HUDEP-2 (cell line): ENCODE data around the gene NRXN2.
"Not testable (repeated sequence)": the region's sequence is repeated elsewhere in the genome, so short reads cannot be mapped to it uniquely, and the experiment has no call there.

ENCODE experiments used
- DNase-seq, 76 experiments: peaks; one replicate each; lab custom pipeline; 2025; ENCODE audit not compliant: unreplicated experiment in 76 of 76; lab: John Stamatoyannopoulos, UW

Gene NRXN2

DNA sequence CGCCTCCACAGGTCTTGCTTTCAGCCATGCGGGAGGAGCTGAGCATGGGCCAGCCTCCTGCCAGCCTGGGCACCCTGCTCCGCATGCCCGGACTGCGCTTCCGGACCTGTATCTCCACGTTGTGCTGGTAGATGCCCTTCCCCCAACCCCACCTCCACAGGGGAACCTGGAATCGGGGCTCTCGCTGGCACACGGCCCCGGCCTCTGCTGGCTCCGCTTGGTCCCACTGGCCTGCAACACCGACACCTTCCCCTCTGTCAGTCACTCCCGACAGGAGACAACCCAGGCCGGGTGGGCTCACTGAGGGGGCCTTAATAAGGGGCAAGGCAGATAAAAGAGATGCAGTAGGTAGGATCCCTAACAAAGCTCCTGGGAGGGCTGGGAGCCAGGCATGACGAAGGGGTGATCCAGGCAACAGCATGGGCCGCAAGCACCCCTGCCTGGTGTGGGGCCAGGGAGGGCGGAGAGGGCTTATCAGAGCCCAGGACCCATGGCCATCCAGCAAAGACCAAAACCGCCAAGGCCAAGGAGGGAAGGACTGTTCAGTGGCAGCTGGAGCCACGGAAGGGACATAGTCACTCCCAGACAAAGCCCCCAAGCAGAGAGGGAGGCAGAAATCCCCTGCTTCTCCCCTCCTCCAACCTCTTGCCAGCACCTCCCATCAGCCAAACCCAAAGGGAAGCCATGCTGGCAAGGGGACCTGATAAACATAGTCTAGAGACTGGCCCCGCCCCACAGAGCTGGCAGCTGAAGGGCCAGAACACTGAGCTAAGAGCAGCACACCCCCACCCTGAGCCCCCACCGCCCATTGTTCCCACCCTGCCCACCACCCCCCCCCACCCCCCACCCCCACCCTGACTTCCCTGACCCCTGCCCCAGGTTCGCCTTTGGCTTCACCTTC is 124.0 kb downstream of the NRXN2 start:
- DNase-seq: peak in 2 of 76 experiments; percentile 9 to 16

DNA sequence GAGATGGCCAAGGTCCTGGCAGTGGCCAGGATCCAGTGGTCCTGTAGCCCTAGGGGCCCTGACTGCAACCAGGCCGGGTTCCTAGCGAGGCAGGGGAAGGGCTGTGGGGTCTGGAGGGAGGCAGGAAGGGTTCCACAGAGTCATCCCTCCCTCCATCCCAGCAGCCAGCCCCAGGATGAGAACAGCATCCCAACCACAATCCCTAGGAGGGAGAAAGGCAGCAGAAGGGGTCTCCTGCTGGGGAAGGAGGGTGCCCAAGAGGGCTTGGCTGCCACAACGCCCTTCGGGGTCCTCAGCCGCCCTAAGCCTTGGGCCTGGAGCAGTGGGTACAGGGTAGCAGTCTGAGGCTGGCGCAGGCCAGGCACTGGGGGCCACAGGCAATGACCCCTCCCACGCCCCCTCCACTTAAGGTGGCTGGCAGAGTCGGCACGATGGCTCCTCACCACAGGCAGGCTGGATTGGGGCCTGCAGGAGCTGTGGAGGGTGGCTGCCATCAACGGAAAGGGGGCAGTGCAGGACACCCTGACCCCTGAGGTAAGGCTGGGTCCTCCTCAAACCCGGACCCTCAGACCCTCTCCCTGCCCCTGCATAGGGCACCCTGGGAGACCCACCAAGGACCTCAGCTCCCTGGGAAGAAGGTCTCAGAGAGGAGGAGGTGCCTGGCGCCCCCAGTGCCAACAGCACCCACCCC is 124.7 kb downstream of the NRXN2 start:
- no peak for DNase-seq

GRCh38 chr11:64597671-64598101 is 125.3 kb downstream of the NRXN2 start:
- DNase-seq: no peak

GRCh38 chr11:64595922-64596321 is 127.1 kb downstream of the NRXN2 start:
- not testable (repeated sequence) for DNase-seq

DNA sequence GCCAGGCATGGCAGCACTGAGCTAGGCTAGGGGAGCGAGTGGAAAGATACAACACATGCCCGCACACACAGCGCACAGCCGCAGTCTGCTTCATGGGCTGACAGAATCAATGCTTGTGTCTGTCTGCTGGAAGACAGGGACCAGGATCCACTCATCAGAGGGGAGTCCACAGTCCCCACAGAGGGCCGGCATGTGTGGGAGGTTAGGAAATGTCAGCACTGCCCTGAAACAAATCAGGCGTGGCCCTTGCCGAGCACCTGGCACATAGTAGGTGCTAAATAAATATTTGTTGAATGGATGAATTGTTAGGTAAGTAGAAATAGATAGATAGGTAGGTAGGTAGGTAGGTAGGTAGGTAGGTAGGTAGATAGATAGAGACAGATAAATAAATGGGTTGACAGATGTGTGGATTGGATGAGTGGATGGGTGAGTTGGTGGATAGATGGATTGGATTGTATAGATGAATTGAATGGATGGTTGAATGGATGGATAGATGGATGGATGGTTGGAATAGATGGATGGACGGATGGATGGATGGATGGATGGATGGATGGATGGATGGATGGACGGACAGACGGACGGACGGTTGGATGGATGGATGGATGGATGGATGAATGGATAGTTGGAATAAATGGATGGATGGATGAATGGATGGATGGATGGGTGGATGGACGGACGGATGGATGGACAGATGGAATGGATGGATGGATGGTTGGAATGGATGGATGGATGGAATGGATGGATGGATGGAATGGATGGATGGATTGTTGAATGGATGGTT is 128.6 kb downstream of the NRXN2 start:
- DNase-seq: no peak

DNA sequence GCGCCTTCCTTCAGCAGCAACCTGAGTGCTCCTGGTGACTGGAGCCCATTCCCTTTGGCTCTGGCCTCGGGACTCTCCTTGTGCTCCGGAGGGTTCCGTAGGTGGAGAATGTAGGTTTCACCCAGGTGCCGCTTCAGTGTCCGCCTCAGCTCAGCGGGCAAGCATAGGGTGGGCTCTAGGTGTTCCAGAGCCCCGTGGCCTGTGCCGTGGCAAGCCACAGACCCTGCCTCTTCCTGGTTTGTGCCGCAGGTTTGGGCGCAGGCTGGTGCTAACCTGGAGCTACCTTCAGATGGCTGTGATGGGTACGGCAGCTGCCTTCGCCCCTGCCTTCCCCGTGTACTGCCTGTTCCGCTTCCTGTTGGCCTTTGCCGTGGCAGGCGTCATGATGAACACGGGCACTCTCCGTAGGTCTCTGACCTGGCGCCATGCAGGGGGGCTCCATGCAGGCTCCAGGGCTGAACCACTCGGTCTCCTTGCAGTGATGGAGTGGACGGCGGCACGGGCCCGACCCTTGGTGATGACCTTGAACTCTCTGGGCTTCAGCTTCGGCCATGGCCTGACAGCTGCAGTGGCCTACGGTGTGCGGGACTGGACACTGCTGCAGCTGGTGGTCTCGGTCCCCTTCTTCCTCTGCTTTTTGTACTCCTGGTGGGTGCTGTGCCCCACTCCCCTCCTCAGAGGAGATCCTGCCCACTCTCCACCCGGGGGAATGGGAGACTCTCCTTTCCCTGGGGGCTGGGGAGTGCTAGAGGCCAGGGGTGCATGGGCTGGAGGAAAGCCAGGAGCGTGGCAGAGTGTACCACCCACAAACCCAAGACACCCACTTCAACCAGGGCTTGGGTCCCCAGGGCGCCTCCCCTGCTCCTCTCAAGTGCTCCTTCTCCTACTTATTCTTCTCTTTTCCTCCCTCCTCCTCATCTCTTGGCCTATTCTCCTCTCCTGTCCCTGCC is 129.6 kb downstream of the NRXN2 start:
- no peak for DNase-seq

GRCh38 chr11:64592656-64593055 is 130.3 kb downstream of the NRXN2 start:
- DNase-seq: no peak

GRCh38 chr11:64592234-64592615 is 130.8 kb downstream of the NRXN2 start:
- DNase-seq: no peak

DNA sequence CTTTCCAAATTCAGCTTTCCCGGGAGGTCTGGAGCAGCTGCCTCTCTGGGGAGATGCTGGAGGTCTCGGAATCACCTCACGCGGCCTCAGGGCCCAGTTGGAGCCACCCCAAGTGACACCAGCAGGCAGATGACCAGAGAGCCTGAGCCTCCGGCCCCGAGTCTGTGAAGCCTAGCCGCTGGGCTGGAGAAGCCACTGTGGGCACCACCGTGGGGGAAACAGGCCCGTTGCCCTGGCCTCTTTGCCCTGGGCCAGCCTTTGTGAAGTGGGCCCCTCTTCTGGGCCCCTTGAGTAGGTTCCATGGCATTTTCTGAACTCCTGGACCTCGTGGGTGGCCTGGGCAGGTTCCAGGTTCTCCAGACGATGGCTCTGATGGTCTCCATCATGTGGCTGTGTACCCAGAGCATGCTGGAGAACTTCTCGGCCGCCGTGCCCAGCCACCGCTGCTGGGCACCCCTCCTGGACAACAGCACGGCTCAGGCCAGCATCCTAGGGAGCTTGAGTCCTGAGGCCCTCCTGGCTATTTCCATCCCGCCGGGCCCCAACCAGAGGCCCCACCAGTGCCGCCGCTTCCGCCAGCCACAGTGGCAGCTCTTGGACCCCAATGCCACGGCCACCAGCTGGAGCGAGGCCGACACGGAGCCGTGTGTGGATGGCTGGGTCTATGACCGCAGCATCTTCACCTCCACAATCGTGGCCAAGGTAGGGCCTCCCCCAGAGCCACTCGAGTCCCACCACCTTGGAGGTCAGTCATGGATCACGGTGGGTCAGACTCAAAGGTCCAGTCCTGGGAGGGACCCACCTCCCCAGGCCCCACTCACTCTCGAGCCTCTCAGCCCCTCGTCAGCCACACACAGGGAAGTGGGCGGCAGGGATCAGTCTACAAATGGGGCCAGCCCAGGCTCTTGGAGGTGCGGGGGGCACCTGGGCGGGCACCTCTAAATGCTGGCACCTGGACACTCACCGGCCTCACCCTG is 131.5 kb downstream of the NRXN2 start:
- DNase-seq: no peak

GRCh38 chr11:64590763-64591221 is 132.2 kb downstream of the NRXN2 start, which contains the start of gene SLC22A12:
Gene SLC22A12 (plus strand): TSS chr11:64591220. CDS start chr11:64591557, 337 bp downstream.
- DNase-seq: no peak

DNA sequence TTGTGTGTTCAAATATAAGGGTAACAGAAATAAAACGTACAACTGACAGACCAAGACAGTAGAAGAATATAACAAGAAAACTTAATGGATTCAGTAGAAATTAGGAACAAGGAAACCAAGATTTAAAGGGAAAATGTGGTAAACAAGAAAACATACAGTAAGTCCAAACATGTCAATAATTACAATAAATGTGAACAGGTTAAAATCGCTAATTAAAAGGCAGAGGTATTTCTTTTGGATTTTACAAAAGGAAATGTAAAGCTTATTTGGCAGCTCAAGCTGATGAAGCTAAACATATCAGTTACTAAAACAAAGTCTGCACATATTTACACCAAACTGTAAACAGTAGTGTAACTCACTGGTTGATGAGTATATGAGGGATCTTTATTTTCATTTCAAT is 134.3 kb downstream of the NRXN2 start:
- no peak for DNase-seq

- no peak for DNase-seq
Measured at GRCh38 chr11:64586366-64586765, 136.6 kb downstream of the NRXN2 start.

DNA sequence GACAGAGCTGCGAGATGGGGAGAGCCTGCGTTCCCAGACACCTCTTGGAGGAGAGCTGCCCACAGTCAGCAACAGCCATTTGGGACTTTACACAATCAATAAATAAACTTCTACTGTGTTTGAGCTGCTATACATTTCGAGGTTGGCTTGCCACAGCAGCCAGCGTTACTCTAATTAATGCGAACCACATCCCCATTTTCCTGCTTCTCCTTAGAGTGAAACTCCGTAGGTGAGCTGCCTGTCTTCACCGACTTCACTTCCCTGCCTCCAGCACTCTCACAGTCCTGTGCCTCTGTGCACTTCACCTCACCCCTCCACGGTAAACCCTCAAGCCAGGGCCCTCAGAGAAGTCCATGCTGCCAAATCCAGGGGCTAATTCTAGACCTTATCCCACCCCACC is 137.8 kb downstream of the NRXN2 start:
- no peak for DNase-seq

GRCh38 chr11:64583296-64584262 is 139.4 kb downstream of the NRXN2 start:
- DNase-seq: no peak

DNA sequence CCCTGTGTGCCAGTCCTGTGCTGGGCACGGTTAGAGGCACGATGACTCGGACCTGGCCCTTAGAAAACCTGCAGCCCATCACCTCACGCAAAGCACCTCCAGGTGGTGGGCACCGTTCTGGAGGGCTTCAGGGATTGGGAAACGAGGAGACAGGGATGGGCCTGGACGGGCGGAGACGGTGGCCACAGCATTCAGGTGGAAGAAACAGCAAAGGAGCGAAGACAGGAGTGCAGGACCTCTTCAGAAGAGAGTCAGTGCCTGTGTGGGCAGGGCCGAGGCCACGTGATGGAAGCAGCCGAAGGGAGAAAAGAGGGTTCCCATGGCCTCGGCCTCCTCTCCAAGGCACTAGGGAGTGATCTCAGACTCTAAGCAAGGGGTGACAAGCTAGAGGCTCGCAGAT is 140.1 kb downstream of the NRXN2 start:
- DNase-seq: no peak

GRCh38 chr11:64581057-64581523 is 141.9 kb downstream of the NRXN2 start:
- DNase-seq: no peak

DNA sequence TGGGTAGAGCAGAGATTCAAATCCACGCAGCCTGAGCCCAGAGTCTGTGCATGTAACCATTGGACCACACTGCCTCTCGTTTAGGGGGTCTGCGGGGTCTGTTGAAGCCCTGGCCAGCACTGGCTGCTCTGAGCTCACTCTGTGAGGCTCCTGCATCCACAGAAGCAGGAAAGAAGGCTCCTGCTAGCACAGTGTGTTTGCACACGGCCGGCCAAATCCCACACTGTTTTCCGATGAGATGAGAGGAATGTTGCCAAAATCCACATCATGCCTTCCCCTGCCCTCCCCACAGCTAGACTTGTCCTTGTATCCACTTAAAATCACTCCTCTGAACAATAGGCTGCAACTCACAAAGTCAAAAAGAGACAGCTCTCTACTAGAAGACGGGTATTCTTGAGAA is 142.6 kb downstream of the NRXN2 start:
- no peak for DNase-seq
